CD4-positive, CD25-positive, alpha-beta regulatory T cell (primary cell): ENCODE results near the gene TLX3. TPM values are rescaled to one million over a fixed set of nuclear protein-coding genes. Genes with fewer than 3 reads are reported as not detected.
"Not testable (repeated sequence)": the region's sequence is repeated elsewhere in the genome, so short reads cannot be mapped to it uniquely, and the experiment has no call there.

ENCODE experiments used
- ATAC-seq, 2 donors: fragments of 150-1000 bp; cut with Tn5 transposase; one replicate each; pipeline ENCODE4 v1.10.0; 2021; ENCODE audit warnings: low read depth in 2 of 2, moderate number of reproducible peaks in 2 of 2, moderate library complexity in 1 of 2
- DNase-seq, 3 donors: peaks; one replicate each; pipeline versions ENCODE4 v3.0.0 to v3.0.0-alpha.2; 2012 to 2022; ENCODE audit warnings: mixed read lengths in 1 of 3
- H3K27ac ChIP-seq: one replicate; pipeline ENCODE4 v1.7.0; 2013; ENCODE audit warnings: mild to moderate bottlenecking, low read length; ENCODE audit not compliant: insufficient read depth, poor library complexity, severe bottlenecking
- H3K27me3 ChIP-seq: one replicate; pipeline ENCODE4 v1.7.0; 2013; ENCODE audit warnings: low read length; ENCODE audit not compliant: control insufficient read depth, insufficient read depth
- H3K36me3 ChIP-seq: one replicate; pipeline ENCODE4 v1.7.0; 2013; ENCODE audit warnings: mild to moderate bottlenecking, low read length, moderate library complexity; ENCODE audit not compliant: control insufficient read depth, insufficient read depth
- H3K4me1 ChIP-seq: 2 replicates; pipeline ENCODE4 v1.7.0; 2013; ENCODE audit warnings: mild to moderate bottlenecking, low read length; ENCODE audit not compliant: insufficient read depth, control insufficient read depth, poor library complexity, severe bottlenecking
- H3K4me3 ChIP-seq: one replicate; pipeline ENCODE4 v1.7.0; 2013; ENCODE audit warnings: low read depth, mild to moderate bottlenecking, low read length, moderate library complexity
- H3K9me3 ChIP-seq, 2 experiments: 1 replicate in 1 of 2; 2 replicates in 1 of 2; pipeline ENCODE4 v1.7.0; 2013; ENCODE audit warnings: low read length in 2 of 2, mild to moderate bottlenecking in 1 of 2, moderate library complexity in 1 of 2; ENCODE audit not compliant: control insufficient read depth in 2 of 2
- H3K27ac Mint-ChIP-seq, 3 donors: one replicate each; pipeline ENCODE4 v1.8.0; 2020 to 2022; ENCODE audit warnings: mild to moderate bottlenecking in 3 of 3, mixed read lengths in 3 of 3, moderate library complexity in 2 of 3
- H3K27me3 Mint-ChIP-seq: one replicate; pipeline ENCODE4 v1.8.0; 2022; ENCODE audit warnings: mild to moderate bottlenecking, mixed read lengths
- H3K36me3 Mint-ChIP-seq: one replicate; pipeline ENCODE4 v1.8.0; 2020; ENCODE audit warnings: mixed read lengths
- H3K4me1 Mint-ChIP-seq, 4 donors: one replicate each; pipeline ENCODE4 v1.8.0; 2020 to 2022; ENCODE audit warnings: mixed read lengths in 4 of 4, mild to moderate bottlenecking in 1 of 4
- H3K4me3 Mint-ChIP-seq, 4 donors: one replicate each; pipeline ENCODE4 v1.8.0; 2020 to 2022; ENCODE audit warnings: mild to moderate bottlenecking in 4 of 4, mixed read lengths in 4 of 4, moderate library complexity in 3 of 4
- H3K9me3 Mint-ChIP-seq, 7 donors: one replicate each; pipeline ENCODE4 v1.8.0; 2020 to 2022; ENCODE audit warnings: mixed read lengths in 7 of 7, mild to moderate bottlenecking in 3 of 7, moderate library complexity in 2 of 7
- polyA plus RNA-seq, 4 donors: library from polyadenylated mRNA; unstranded; fragments of 300-500 nt; fragmentation: Illumina TruSeq; gene quantifications; one replicate each; pipeline ENCODE4 v1.2.3, GENCODE V29; 2021
- total RNA-seq: library from RNA; stranded (reverse); gene quantifications from one replicate; pipeline ENCODE4 v1.2.3, GENCODE V29; 2022

TLX3 gene
- total and polyA plus RNA-seq, 5 donors from 2014 or later, result not detected

DNA sequence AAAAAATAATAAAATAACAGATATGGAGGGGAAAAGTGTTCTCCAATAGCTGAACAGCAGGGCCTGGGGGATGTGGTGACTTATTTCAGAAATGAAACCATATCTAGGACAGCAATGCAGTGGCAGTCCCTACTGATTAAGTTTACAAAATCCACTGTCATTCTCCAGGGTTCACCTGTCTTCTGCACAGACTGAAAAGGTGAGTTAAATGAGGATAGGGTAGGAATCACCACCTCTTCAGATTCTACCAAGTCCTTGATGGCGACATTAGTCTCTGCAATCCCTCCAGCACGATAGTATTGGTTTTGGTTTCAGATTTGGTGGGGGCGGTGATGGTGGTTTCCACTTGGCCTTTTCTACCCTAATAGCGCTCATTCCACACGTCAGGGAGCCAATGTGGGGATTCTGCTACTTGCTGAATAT is 46.3 kb downstream of the TLX3 start:
- peak; percentile 55 to 62 for ATAC-seq

GRCh38 chr5:171357843-171358242 is 48.8 kb downstream of the TLX3 start:
- Histone ChIP-seq H3K4me1 (peaks cover 2% of the 10 kb centered on the region), H3K27me3 (peaks cover under 1% of the 10 kb centered on the region), H3K9me3 (no peaks in the 10 kb centered on the region), H3K36me3 (no peaks in the 10 kb centered on the region), H3K27ac (no peak overlapping the region), H3K4me3 (no peak overlapping the region)
- H3K27ac Mint-ChIP-seq, result no peak overlapping the region
- H3K9me3 Mint-ChIP-seq, result no peaks in the 10 kb centered on the region
- H3K36me3 Mint-ChIP-seq, result no peaks in the 10 kb centered on the region
- H3K4me1 Mint-ChIP-seq, result peaks cover 0 to 8% (median 0%) of the 10 kb centered on the region in 4 donors
- H3K4me3 Mint-ChIP-seq, result no peak overlapping the region
- H3K27me3 Mint-ChIP-seq, result peaks cover 10% of the 10 kb centered on the region
- no peak for DNase-seq
- no peak for ATAC-seq

More for the DNA sequence above, 46.3 kb downstream of the TLX3 start:
- peak overlapping the region; percentile 81 for H3K4me3 ChIP-seq
- H3K27ac ChIP-seq, result no peak overlapping the region
- Mint-ChIP-seq H3K4me3 (peak overlapping the region; percentile 69 to 87 (median 81)), H3K27me3 (peaks cover 6% of the 10 kb centered on the region), H3K4me1 (peaks cover 0 to 8% (median 0%) of the 10 kb centered on the region in 4 donors), H3K36me3 (no peaks in the 10 kb centered on the region), H3K9me3 (no peaks in the 10 kb centered on the region), H3K27ac (peak overlapping the region in 1 of 3 donors; percentile 36)
- peak in 2 of 3 donors; percentile 33 to 72 for DNase-seq
- H3K9me3 ChIP-seq, result no peaks in the 10 kb centered on the region
- H3K27me3 ChIP-seq, result no peaks in the 10 kb centered on the region
- H3K4me1 ChIP-seq, result peaks cover 2% of the 10 kb centered on the region
- no peaks in the 10 kb centered on the region for H3K36me3 ChIP-seq

- not testable (repeated sequence) for H3K9me3 Mint-ChIP-seq, H3K4me3 ChIP-seq, H3K9me3 ChIP-seq, H3K27me3 ChIP-seq, H3K36me3 Mint-ChIP-seq, ATAC-seq, H3K27ac ChIP-seq, DNase-seq, H3K4me1 ChIP-seq, H3K36me3 ChIP-seq, H3K27ac Mint-ChIP-seq, H3K4me1 Mint-ChIP-seq, H3K4me3 Mint-ChIP-seq
- H3K27me3 Mint-ChIP-seq, result peaks cover 20% of the 10 kb centered on the region
These were observed 52.1 kb downstream of the TLX3 start for GRCh38 chr5:171361151-171361550.

Other genes with a start within 250 kb of the TLX3 start
- 813 TPM for gene NPM1, start 78.6 kb downstream of the TLX3 start, total RNA-seq
- gene NPM1, start 78.6 kb downstream of the TLX3 start, polyA plus RNA-seq, result 100 to 1,000 TPM; 624 to 811 (median 766) TPM
- 0.57 TPM for gene FGF18, start 110.4 kb downstream of the TLX3 start, total RNA-seq
- gene FGF18, start 110.4 kb downstream of the TLX3 start, polyA plus RNA-seq, result under 1 TPM in 1 of 4 donors, not detected in 3; 0.18 TPM